CD4-positive, alpha-beta T cell (primary cell): Measurements from ENCODE around the gene ALOX12B. TPM values are rescaled to one million over a fixed set of nuclear protein-coding genes. Genes with fewer than 3 reads are reported as not detected.
A peak's percentile ranks its signal among the peaks of the same experiment; 100 is the strongest.

ENCODE experiments used
- ATAC-seq: fragments of 200-7000 bp; cut with Tn5 transposase; one replicate; pipeline ENCODE4 v1.10.0; 2022; ENCODE audit warnings: mild to moderate bottlenecking; ENCODE audit not compliant: poor library complexity
- CTCF ChIA-PET: fragments of 350-600 bp; sonication (Branson Sonifier 250); formaldehyde crosslinking; loops from one replicate; lab custom pipeline; 2021; ENCODE audit warnings: antibody characterized with exemption, inconsistent platforms; lab: Charles Lee
- POLR2A ChIA-PET: fragments of 350-600 bp; sonication (Branson Sonifier 250); formaldehyde crosslinking; loops from one replicate; lab custom pipeline; 2021; ENCODE audit warnings: antibody characterized with exemption, inconsistent platforms; lab: Charles Lee
- DNase-seq, 14 experiments: peaks; one replicate each; pipeline ENCODE4 v3.0.0-alpha.2; 2013 to 2020; ENCODE audit warnings: mixed read lengths in 2 of 14
- H3K27ac ChIP-seq, 2 donors: one replicate each; pipeline versions ENCODE4 v1.5.1 to v1.7.0; 2013; ENCODE audit warnings: low read length in 2 of 2, low read depth in 1 of 2, mild to moderate bottlenecking in 1 of 2
- H3K27me3 ChIP-seq, 2 experiments: 1 replicate in 1 of 2; 2 replicates in 1 of 2; pipeline versions ENCODE4 v1.6.1 to v1.7.0; 2013; ENCODE audit warnings: low read length in 2 of 2, control low read depth in 1 of 2, mild to moderate bottlenecking in 1 of 2, moderate library complexity in 1 of 2; ENCODE audit not compliant: insufficient read depth in 2 of 2, control insufficient read depth in 1 of 2
- H3K36me3 ChIP-seq: one replicate; pipeline ENCODE4 v1.6.1; 2013; ENCODE audit warnings: low read length, control low read depth; ENCODE audit not compliant: insufficient read depth
- H3K4me1 ChIP-seq: one replicate; pipeline ENCODE4 v1.6.1; 2013; ENCODE audit warnings: low read length, control low read depth; ENCODE audit not compliant: insufficient read depth
- H3K4me3 ChIP-seq: one replicate; pipeline ENCODE4 v1.5.1; 2013; ENCODE audit warnings: mild to moderate bottlenecking, low read length, moderate library complexity
- H3K9me3 ChIP-seq, 2 experiments: 1 replicate in 1 of 2; 2 replicates in 1 of 2; pipeline versions ENCODE4 v1.6.1 to v1.7.0; 2013; ENCODE audit warnings: low read length in 2 of 2, mild to moderate bottlenecking in 2 of 2, control low read depth in 1 of 2, moderate library complexity in 1 of 2; ENCODE audit not compliant: control insufficient read depth in 1 of 2, insufficient read depth in 1 of 2
- H3K27ac Mint-ChIP-seq: one replicate; pipeline ENCODE4 v1.8.0; 2020; ENCODE audit warnings: mixed read lengths
- H3K27me3 Mint-ChIP-seq: one replicate; pipeline ENCODE4 v1.8.0; 2021; ENCODE audit warnings: mixed read lengths
- H3K36me3 Mint-ChIP-seq: one replicate; pipeline ENCODE4 v1.8.0; 2021; ENCODE audit warnings: low read depth, mixed read lengths
- H3K4me1 Mint-ChIP-seq: one replicate; pipeline ENCODE4 v1.8.0; 2021; ENCODE audit warnings: low read depth, mixed read lengths
- H3K4me3 Mint-ChIP-seq: one replicate; pipeline ENCODE4 v1.8.0; 2020; ENCODE audit warnings: mild to moderate bottlenecking, mixed read lengths
- H3K9me3 Mint-ChIP-seq: one replicate; pipeline ENCODE4 v1.8.0; 2020; ENCODE audit warnings: mixed read lengths
- intact Hi-C, 2 experiments: fragments of 100-400 bp; cut with DNase I in 1 of 2; cut with micrococcal nuclease in 1 of 2; formaldehyde crosslinking; loops; one replicate each; pipeline versions ENCODE4 v1.15.1 to v1.9.0; 2023 to 2025; cut with DNase I, micrococcal nuclease
- total RNA-seq, 174 experiments: library from RNA in 2 of 174; stranded (reverse) in 2 of 174; gene quantifications; one replicate each; pipeline ENCODE4 v1.2.3 and lab custom pipeline; 2021 to 2026
- TF ChIP-seq, protein P1 (sequence below): fragments of 200-600 bp; IDR thresholded peaks from one replicate; pipeline ENCODE4 v1.8.0; 2022; ENCODE audit warnings: antibody characterized with exemption, mild to moderate bottlenecking

The ALOX12B gene
- total RNA-seq, 2 experiments from 2014 or later, result 0.41 TPM; not detected in 1

- H3K4me3 ChIP-seq, result no peak overlapping the region
- Mint-ChIP-seq H3K36me3 (peaks cover 4% of the 10 kb centered on the region), H3K4me3 (no peak overlapping the region), H3K4me1 (peaks cover 15% of the 10 kb centered on the region), H3K9me3 (no peaks in the 10 kb centered on the region), H3K27me3 (peaks cover 8% of the 10 kb centered on the region), H3K27ac (no peak overlapping the region)
- CTCF ChIA-PET, result no interaction called here
- H3K27me3 ChIP-seq, result no peaks in the 10 kb centered on the region
- intact Hi-C loops, result no loop called here
- peaks cover 20% of the 10 kb centered on the region for H3K4me1 ChIP-seq
- no peak overlapping the region for H3K27ac ChIP-seq
- ATAC-seq, result no peak
- TF ChIP-seq, protein P1, sequence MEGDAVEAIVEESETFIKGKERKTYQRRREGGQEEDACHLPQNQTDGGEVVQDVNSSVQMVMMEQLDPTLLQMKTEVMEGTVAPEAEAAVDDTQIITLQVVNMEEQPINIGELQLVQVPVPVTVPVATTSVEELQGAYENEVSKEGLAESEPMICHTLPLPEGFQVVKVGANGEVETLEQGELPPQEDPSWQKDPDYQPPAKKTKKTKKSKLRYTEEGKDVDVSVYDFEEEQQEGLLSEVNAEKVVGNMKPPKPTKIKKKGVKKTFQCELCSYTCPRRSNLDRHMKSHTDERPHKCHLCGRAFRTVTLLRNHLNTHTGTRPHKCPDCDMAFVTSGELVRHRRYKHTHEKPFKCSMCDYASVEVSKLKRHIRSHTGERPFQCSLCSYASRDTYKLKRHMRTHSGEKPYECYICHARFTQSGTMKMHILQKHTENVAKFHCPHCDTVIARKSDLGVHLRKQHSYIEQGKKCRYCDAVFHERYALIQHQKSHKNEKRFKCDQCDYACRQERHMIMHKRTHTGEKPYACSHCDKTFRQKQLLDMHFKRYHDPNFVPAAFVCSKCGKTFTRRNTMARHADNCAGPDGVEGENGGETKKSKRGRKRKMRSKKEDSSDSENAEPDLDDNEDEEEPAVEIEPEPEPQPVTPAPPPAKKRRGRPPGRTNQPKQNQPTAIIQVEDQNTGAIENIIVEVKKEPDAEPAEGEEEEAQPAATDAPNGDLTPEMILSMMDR, result no peak
- POLR2A ChIA-PET, result no interaction called here
- H3K36me3 ChIP-seq, result no peaks in the 10 kb centered on the region
- no peaks in the 10 kb centered on the region for H3K9me3 ChIP-seq
- DNase-seq, result no peak
Measured at GRCh38 chr17:8082292-8082691, 5.2 kb downstream of the ALOX12B start.

GRCh38 chr17:8081876-8082275, 5.6 kb downstream of the ALOX12B start:
- Histone ChIP-seq H3K4me3 (no peak overlapping the region), H3K4me1 (peaks cover 20% of the 10 kb centered on the region), H3K9me3 (no peaks in the 10 kb centered on the region), H3K36me3 (no peaks in the 10 kb centered on the region), H3K27ac (no peak overlapping the region), H3K27me3 (no peaks in the 10 kb centered on the region)
- no peaks in the 10 kb centered on the region for H3K9me3 Mint-ChIP-seq
- H3K4me3 Mint-ChIP-seq, result no peak overlapping the region
- ChIA-PET CTCF (no interaction called here), POLR2A (no interaction called here)
- H3K27ac Mint-ChIP-seq, result no peak overlapping the region
- H3K36me3 Mint-ChIP-seq, result peaks cover 4% of the 10 kb centered on the region
- peaks cover 15% of the 10 kb centered on the region for H3K4me1 Mint-ChIP-seq
- DNase-seq, result no peak
- intact Hi-C loops, result loop anchor here in 1 of 2 experiments (2.0 kb wide), 1 partner anchor 37 kb away; the partner anchor contains the start of gene ALOXE3
- TF ChIP-seq, protein P1, result no peak
- ATAC-seq, result no peak
- H3K27me3 Mint-ChIP-seq, result peaks cover 8% of the 10 kb centered on the region

DNA sequence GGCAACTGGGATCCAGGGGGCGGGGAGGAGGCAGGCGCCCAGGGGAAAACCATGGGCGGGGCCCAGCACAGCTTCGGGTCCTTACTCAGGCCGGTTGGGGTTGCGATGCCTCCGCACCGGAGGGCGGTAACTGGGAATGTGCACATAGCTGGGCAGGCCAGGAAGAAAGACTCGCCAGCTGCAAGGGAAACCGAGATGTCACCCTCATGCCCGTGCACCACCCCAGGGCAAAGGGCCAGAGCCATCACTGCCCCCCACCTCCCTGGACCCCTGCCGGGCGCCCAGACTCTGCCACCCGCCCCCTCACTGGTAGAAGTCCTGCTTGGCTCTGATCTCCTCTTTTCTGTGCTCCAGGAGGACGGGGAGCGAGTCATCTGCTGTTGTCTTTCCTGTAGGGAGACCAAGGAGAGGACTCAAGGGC, 6.7 kb downstream of the ALOX12B start:
- H3K4me1 Mint-ChIP-seq, result peaks cover 15% of the 10 kb centered on the region
- TF ChIP-seq, protein P1, result no peak
- Histone ChIP-seq H3K36me3 (no peaks in the 10 kb centered on the region), H3K9me3 (no peaks in the 10 kb centered on the region), H3K4me3 (no peak overlapping the region), H3K4me1 (peaks cover 20% of the 10 kb centered on the region), H3K27ac (no peak overlapping the region), H3K27me3 (no peaks in the 10 kb centered on the region)
- CTCF ChIA-PET, result interaction anchor here (2.0 kb wide), 1 partner anchor 39 kb away, joined by 18 read pairs; the partner anchor contains the start of gene ALOXE3
- peaks cover 4% of the 10 kb centered on the region for H3K27me3 Mint-ChIP-seq
- DNase-seq (no peak), ATAC-seq (no peak)
- POLR2A ChIA-PET, result no interaction called here
- H3K4me3 Mint-ChIP-seq, result peak overlapping the region; percentile 51
- intact Hi-C loops, result loop anchor here in 1 of 2 experiments (1.0 to 2.0 kb wide), 3 partner anchors 29 to 219 kb away; partner anchors contain the start of gene ALOXE3
- no peaks in the 10 kb centered on the region for H3K9me3 Mint-ChIP-seq
- no peak overlapping the region for H3K27ac Mint-ChIP-seq
- peaks cover 4% of the 10 kb centered on the region for H3K36me3 Mint-ChIP-seq
